Posterior cingulate gyrus (tissue), 11 donors: ENCODE data around the gene ACBD5.

Source experiments
- DNase-seq, 10 donors: peaks; one replicate each; pipeline versions ENCODE4 v3.0.0 to v3.0.0-alpha.2; 2020 to 2021; ENCODE audit warnings: mixed read lengths in 3 of 10
- intact Hi-C: fragments of 100-400 bp; cut with DNase I; formaldehyde crosslinking; loops from one replicate; pipeline ENCODE4 v1.15.1; 2023

The ACBD5 gene

GRCh38 chr10:27155066-27155754, 85.4 kb downstream of the ACBD5 start, which contains the start of gene MASTL:
Gene MASTL (plus strand): TSS chr10:27155352. CDS start chr10:27155427, 75 bp downstream.
- intact Hi-C loops, result loop anchor here (2.0 kb wide), 1 partner anchor 86 kb away; the partner anchor contains the start of gene ACBD5
- peak; percentile 78 to 99 (median 88) for DNase-seq

GRCh38 chr10:27153845-27154193, 86.8 kb downstream of the ACBD5 start:
- peak in 3 of 10 donors; percentile 4 to 86 (median 22) for DNase-seq

GRCh38 chr10:27153329-27153728, 87.3 kb downstream of the ACBD5 start:
- intact Hi-C loops, result loop anchor here (5.0 kb wide), 2 partner anchors 51 to 291 kb away; partner anchors contain the start of genes ABI1 and ANKRD26
- no peak for DNase-seq

More at GRCh38 chr10:27153845-27154193, 86.8 kb downstream of the ACBD5 start:
- intact Hi-C loops, result loop anchor here (2.0 to 5.0 kb wide), 3 partner anchors 52 to 292 kb away; partner anchors contain the start of genes ABI1, ACBD5 and ANKRD26

GRCh38 chr10:27152687-27153086, 87.9 kb downstream of the ACBD5 start:
- no peak for DNase-seq
- intact Hi-C loops, result loop anchor here (5.0 kb wide), 2 partner anchors 50 to 290 kb away; partner anchors contain the start of genes ABI1 and ANKRD26

GRCh38 chr10:27150261-27150660, 90.3 kb downstream of the ACBD5 start:
- intact Hi-C loops, result loop anchor here (5.0 kb wide), 2 partner anchors 48 to 288 kb away; partner anchors contain the start of genes ABI1 and ANKRD26
- no peak for DNase-seq

GRCh38 chr10:27147701-27148100, 92.9 kb downstream of the ACBD5 start:
- no peak for DNase-seq
- intact Hi-C loops, result no loop called here

GRCh38 chr10:27145937-27146336, 94.7 kb downstream of the ACBD5 start:
- intact Hi-C loops, result no loop called here
- DNase-seq, result no peak
